AG10803 (cell line): ENCODE results near the gene AP1S3.

ENCODE experiments used
- DNase-seq: peaks from one replicate; pipeline ENCODE4 v3.0.0; 2010; ENCODE audit warnings: low read depth
- H3K4me3 ChIP-seq: 2 replicates; pipeline ENCODE4 v1.5.1; 2011; ENCODE audit warnings: mild to moderate bottlenecking, low read length, control low read depth
- CTCF ChIP-seq: conservative IDR thresholded peaks from 2 replicates; pipeline ENCODE4 v1.5.1; 2011; ENCODE audit warnings: mild to moderate bottlenecking, low read length, control low read depth, inconsistent platforms

AP1S3 gene

GRCh38 chr2:223712642-223713041 is 124.7 kb downstream of the AP1S3 start:
- no peak for TF ChIP-seq CTCF

GRCh38 chr2:223711596-223712326 is 125.6 kb downstream of the AP1S3 start:
- H3K4me3 ChIP-seq, result no peak overlapping the region
- DNase-seq, result no peak
- TF ChIP-seq CTCF, result no peak

More at GRCh38 chr2:223712642-223713041, 124.7 kb downstream of the AP1S3 start:
- no peak for DNase-seq
- H3K4me3 ChIP-seq, result no peak overlapping the region
